ENCODE results near the gene KRT5.
"Not testable (repeated sequence)": the region's sequence is repeated elsewhere in the genome, so short reads cannot be mapped to it uniquely, and the experiment has no call there.

KRT5 gene

DNA sequence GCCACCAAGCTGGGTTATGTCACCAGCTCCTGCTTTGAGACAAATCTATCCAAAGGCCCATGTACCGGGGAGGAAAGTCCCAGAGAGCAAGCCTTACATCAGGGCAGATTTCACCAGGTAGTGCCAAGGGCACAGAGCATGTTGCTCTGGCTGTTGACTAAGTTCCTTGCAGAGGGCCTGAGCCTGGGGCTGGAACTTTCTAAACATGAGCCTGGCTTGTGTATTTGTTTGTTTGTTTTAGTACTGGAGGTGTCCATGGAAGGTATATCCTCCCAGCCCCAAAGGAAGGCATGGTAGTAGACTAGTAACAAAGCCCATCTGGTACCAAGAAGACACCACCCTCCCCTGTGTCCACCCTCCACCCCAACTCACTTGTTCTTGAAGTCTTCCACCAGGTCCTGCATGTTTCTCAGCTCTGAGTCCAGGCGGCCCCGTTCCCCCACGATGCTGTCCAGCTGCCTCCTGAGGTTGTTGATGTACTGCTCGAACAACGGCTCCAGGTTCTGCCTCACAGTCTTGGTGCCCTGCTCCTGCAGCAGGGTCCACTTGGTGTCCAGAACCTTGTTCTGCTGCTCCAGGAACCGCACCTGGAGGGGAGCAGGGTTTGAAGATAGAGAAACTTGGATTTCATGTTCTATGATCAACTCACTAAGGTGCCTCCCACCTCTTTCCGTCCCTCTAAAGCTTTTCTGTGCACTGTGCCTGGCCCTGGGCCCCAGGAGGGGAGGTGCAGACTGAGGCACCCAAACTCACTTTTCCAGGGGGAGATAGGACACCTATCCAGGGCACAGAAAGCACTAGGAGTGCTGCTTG lies 1.4 kb downstream of the KRT5 start:
- peak; percentile 26 for DNase-seq

DNA sequence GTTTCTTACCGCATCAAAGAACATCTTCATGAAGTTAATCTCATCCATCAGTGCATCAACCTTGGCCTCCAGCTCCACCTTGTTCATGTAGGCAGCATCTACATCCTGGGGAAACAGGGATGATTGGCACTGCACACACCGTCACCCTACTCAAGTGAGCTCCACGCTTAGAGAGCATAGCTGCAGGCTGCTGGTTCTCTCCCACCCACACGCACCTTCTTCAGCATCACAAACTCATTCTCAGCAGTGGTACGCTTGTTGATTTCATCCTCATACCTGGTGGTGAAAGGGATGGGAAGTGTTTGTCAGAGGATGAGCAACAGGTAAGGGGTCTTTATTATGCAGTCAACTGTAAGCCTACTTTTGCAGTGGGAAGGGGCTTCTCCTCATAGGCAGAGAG lies 2.3 kb downstream of the KRT5 start:
- no peak for DNase-seq

DNA sequence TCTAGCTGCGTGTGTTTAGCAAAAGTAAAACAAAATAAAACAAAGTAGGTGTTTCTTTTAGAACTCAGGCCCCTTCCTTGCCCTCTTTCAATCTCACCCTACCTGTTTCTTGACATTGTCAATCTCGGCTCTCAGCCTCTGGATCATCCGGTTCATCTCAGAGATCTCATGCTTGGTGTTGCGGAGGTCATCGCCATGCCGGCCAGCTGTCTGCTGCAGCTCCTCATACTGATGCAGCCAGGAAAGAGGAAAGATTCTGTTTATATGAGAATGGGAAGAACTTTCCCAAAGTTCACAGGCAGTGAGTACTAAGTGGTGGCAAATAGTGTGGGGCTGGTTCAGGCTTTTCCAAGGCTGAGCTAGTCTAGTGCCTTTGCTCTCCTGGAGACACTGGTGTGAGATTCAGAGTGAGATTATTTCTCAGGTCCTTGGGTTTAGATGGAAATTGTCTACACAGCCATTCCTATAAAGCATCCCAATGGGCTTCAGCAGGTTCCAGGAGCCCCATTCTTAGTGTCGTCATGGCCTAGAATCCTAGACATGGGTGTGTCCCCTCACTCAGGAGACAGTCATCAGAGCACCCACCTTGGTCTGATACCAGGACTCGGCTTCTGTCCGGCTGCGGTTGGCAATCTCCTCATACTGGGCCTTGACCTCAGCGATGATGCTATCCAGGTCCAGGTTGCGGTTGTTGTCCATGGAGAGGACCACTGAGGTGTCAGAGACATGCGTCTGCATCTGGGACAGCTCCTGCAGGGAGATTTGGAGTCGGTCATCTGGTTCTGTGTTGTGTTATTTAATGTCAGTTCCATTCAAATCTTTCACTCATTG lies 3.0 kb downstream of the KRT5 start:
- DNase-seq: no peak

DNA sequence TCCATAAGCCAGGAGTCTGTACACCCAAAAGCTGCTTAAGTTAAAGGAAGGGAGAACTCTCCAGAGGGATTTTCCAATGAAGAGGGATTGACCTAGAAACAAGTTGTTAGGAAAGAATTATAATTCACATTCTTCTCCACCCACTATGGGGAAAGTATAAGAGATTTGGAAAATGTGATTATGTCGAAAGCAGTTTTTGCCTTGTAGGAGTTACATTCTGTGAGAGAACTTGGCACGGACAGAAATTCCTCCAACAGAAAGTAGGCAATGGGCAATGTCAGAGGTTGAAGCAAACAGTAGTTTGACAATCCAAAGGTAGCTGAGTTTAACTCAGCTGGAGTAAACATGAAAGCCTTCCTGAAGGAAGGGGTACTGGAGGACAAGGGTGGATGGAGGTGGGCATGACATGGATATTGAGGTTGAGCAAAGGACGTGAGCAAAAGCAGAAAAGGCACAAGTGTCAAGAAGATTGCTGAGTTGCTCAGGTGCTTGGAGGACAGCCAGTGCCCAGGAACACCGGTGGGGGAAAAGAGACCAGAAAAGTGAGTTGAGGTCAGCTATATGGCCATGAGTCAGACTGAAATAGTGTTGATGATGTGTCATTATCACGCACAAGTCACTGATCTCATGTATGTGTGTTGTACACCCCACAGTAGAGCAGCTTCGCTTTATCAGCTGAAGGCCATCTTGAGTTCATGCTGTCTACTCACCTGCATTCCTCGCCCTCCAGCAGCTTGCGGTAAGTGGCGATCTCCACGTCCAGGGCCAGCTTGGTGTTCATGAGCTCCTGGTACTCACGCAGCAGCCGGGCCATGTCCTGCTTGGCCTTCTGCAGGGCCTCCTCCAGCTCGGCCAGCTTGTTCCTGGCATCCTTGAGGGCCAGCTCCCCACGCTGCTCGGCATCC lies 4.0 kb downstream of the KRT5 start:
- peak; percentile 19 for DNase-seq

DNA sequence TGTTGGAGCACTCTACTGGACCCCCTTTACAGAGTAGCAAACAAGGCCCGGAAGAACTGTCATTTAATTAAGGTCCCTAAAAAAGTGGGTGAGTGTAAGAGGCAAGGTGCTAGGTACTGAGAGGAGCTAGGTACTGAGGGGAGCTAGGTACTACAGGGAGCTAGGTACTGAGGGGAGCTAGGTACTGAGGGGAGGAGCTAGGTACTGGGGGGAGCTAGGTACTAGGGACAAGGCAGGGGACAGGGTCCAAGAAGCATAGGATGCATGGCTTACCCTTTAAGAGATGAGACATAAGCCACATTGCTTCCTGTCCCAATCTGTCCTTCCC lies 4.9 kb downstream of the KRT5 start:
- no peak for DNase-seq

DNA sequence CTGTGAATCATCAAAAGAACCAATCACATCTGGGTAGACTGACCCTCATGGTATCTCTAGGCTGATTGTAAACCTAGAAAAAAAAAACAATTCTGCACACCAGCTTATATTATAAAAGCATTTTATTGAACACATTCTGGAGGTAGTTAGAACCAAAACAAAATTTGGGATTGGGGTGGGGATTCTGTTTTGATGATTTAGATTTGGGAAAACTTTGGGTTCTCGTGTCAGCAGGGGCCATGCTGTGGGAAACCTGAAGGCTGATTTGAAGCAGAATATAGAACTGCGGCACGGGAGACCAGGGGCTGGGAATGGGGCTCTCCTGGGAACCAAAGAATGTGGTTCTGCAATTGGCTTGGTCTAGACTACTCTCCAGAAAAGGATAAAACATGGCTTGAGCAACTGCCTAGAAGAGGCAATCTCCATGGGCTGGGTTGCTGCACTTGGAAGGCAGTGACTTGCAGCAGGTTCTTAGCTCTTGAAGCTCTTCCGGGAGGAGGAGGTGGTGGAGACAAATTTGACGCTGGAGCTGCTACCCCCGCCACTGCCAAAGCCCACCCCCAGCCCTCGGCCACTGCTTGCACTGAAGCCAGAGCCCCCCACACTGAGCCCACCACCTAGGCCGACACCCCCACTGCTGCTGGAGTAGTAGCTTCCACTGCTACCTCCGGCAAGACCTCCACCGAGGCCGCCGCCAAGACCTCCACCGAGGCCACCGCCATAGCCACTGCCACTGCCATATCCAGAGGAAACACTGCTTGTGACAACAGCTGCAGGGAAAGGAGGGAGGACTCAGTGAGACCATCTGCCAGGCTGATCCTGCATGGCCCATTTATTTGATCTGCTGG lies 5.5 kb downstream of the KRT5 start:
- DNase-seq: peak; percentile 30

DNA sequence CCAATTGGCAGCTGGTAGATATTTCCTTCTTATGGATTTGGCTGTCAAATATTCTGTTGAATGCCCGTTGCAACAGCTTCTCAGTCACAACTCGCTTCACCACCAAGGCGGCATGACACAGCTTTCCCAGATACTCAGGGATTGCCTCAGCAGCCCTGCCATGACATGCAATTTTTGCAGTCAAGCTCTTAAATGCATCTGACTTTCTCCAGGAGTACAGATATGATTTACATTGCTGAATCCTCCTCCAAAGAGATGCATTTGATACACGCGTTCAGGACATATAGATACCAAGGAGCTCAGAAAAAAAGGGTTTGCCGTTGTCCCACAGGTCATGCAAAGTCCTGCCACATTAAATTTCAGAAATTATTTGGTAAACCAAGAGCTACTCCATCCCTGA lies 6.5 kb downstream of the KRT5 start:
- peak; percentile 26 for DNase-seq

DNA sequence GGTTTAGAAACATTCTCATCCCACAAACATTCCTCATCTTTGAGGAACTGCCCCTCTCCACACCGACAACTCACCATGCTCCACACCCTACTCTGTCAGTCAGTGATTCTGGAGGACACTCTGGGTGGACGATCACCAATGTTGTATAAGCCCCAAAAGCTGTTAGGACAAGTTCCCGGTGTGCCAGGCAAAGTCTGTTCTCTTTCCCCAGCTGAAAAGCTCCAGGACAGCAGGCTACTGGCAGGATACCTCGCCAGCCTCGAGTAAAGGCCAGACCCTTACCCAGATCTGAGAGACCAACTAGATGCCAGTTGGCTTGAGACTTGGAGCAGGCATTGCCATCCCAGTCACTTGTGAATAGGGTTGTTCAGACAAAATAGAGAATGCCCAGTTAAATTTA lies 12.0 kb downstream of the KRT5 start:
- no peak for DNase-seq

DNA sequence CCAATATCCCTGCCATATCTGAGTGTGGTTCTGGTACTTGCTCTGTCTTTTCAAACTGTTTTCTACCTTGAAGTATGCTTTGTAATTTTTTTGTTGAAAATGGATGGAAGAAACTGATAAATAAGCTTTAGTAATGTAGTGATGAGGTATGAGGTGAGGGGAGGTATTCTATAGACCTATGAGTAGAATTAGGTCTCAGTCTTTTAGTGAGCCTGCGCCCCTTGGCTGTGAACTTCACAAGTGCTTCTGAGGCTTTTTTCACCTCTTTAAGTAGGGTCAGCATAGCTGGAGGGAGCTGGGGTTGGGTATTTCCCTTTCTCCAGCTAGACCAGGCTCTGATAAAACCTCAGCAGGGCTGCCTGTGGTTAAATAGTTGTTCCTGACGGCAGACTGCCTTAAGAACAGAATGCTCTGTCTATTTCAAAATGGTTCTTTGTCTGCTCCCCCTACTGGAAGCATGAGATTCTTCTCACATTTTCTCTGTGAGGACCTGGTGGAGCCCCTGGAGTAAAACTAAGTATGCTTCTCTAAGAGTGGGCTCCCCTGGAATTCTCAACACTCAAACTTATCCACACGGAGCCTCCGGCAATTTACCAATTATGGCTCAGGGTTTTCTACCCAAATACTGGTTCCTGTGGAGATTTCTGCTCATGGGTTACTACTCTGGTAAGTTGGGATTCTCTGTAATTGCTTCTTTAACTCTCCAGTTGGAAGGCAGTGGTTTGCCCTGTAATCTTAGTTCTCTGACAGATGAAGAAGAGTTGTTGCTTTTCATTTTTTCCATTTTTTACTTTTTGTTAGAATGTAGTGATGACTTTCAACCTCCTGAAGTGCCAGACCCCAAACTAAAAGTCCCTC lies 13.1 kb downstream of the KRT5 start:
- no peak for DNase-seq

DNA sequence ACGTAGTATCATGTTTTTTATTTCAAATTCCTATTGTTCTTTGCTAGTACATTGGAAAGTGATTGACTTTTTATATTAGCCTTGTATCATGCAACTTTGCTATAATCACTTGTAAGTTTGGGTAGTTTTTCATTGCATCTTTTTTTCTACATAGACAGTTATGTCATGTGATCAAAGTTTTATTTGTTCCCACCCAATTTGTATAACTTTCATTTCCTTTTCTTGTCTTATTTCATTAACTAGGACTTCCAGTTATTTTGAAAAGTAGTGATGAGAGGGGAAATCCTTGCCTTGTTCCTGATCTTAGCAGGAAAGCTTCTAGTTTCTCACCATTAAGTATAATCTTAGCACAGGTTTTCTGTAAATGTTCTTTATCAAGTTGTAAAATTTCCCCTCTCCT lies 17.3 kb downstream of the KRT5 start:
- DNase-seq: no peak

DNA sequence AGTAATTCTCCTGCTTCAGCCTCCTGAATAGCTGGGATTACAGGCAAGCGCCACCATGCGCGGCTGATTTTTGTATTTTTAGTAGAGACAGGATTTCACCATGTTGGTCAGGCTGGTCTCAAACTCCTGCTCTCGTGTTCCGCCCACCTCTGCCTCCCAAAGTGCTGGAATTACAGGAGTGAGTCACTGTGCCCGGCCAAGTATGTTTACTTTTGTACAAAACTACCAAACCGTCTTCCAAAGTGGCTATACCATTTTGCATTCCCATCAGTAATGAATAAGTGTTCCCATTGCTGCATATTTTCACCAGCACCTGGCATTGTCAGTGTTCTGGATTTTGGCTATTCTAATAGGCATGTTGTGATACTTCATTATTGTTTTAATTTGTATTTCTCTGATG lies 18.7 kb downstream of the KRT5 start:
- DNase-seq: no peak

DNA sequence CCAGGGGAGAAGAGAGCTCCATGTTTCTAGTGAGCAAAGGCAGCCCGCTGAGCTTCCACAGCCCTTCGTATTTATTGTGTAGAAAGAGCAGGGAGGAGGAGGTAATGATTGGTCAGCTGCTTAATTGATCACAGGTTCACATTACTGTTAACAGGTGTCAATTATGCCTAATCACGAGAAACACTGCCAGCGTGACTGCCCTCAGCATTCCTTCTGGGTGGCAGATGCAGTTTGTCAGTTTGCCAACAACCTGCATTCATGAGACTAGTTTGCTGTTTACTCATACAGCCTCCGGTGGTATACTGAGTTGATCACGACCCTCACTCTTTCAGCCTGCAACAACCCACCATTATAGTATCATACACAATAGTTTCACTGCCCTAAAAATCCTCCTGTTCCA lies 19.6 kb downstream of the KRT5 start:
- not testable (repeated sequence) for DNase-seq

DNA sequence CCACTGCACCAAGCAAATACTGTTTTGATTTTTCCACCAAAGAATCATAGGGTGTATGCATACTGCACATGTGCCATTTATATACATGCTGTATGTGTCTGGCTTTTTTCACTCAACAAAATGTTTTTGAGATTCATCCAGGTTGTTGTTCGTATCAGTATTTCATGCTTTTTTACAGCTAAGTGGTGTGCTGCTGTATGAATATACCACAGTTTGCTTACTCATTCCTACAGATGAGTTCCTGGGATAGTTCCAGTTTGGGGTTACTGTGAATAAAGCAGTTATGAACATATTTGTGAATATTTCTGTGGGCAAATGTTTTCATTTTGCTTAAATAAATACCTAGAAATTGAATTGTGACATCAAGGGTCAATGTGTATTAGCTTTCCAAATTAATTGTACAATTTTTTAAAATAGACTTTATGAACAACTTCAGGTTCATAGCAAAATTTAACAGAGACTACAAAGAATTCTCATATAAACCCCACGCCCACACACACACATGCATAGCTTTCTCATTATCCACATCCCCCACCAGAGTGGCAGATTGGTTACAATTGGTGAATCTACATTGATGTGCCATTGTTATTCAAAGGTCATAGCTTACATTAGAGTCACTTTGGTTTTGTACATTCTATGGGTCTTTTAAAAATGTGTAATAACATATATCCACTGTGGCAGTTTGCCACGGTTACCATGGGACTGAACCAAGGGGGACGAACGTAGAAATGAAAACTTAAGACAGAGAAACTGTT lies 20.2 kb downstream of the KRT5 start:
- no peak for DNase-seq

DNA sequence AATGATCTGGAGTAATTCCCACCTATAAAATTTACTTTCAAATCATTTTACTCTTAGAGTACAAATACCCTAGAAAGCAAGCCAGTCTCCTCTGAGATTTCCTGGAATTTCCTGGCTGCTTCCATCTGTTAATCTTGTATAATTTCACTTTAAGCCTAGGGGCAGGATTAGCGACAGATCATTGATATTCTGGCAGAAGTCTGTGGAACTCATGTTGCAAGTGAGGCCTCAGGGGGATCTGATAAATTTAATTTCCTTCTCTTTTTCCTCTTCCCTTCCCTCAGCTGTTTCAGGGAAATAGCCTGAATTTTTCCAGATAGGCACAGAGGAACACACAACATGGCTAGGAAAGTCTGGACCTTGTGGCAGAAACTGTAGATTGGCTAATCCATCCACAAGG lies 21.2 kb downstream of the KRT5 start:
- DNase-seq: no peak

DNA sequence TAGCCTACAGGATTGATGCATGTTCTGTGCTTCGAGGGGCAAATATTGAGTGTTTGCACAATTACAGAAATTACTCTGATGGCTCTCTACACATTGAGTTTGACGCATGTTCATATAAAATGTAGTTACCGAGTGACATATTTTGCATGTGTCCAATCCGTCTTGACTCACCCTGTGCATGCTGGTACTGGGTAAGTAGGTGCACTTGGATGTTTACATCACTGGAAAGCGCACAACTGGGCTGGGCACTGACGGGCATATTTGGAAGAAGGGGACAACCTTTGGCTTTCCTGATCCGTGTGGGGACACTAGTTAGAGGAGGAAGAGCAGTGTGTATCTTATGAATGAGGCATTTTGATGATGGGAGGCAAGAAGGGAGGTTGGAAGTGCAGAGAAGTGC lies 22.2 kb downstream of the KRT5 start:
- no peak for DNase-seq

DNA sequence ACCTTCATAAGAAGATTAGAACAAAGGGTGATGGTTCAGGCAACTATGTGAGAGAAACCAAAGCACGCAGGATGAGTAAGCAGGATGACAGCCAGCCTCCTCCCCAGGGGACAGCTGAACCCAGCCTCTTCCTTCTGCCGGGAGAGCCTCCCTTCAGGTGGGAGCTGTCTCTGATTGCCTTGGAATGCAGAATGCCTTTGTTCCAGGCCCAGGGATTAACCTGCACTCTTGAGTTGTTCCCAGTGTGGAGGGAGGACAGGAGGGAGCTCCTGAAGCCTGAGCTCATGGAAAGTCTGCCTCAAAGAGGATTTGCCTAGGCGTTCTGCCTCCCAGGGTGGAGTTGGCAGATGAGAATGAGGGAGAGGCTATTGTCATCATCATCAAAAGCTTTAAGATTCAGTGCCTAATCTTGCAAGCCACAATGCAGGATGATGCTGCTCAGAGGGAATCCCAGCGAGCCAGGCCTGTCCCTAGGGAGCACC lies 23.6 kb downstream of the KRT5 start:
- no peak for DNase-seq

DNA sequence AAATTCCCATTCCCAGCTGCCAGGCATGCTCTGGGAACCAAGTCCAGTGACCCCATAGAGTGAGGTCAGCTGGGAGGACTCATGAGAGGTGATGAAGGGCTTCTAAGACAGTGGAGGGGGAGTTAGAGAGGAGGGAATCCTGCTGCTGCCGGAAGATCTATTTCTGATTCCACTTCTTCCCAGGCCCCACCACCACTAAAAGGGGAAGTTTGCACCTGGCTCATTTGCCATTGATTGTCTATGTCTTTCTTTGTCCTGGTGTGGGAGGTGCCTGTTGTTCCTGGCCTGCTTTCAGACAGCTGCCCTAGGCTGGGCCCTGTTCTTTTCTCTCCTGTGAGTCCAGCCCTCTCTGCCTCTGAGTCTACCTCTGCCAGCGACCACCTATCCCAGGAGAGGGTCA lies 24.1 kb downstream of the KRT5 start:
- no peak for DNase-seq

DNA sequence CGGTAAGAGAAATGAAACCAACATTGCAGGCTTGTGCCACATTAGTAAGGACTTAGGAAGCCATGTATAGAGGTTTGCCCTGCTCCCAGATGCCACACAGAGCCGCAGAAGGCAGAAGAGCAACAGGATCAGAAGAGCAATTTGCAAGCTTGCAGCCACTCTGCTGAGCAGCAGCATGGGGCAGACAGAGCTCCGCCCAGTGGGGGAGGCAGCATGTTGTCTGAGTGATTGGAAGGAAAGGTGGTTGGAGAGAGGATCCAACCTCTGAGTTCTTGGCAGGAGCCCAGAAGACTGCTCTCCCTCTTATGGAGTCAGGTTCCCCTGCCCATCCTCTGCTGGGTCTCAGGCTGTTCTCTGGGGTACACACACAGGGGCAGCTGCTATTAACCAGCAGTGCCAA lies 24.8 kb downstream of the KRT5 start:
- DNase-seq: no peak

DNA sequence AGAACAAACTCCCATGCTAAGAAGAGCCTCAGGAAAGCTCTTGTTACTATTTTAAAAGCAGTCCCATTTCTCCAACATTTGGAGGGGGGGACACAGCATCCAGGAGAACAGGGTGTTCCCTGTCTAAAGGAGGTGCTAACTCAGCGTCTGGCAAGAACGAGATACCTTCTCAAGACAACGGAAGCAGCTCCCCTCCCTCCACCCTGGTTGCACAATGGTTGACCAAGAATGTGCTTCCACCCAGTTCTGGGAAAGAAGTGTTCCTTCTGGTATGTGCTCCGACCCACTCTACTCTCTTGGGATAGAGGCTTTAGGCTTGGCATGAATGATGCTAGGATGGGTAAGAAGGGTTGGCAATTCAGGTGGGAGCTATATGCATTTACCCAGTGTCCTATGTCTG lies 25.7 kb downstream of the KRT5 start:
- DNase-seq: no peak

DNA sequence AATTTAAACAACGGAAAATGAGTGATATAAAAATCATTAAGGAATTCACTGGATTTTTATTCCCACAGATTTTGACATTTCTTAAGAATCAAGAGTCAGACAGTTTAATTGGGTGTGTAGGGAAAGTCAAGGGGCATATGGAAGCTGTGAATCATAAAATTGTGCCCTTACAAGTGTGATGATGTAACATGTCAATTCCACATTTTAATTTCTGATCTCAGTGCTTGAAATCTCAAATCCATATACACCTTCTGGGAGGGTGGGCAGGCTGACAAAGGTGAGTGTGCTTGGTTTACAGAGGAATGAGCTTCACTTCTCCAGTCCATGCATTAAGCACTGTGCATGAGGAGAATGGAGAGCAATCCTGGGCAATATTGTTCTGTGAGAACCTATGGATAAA lies 26.1 kb downstream of the KRT5 start:
- no peak for DNase-seq

DNA sequence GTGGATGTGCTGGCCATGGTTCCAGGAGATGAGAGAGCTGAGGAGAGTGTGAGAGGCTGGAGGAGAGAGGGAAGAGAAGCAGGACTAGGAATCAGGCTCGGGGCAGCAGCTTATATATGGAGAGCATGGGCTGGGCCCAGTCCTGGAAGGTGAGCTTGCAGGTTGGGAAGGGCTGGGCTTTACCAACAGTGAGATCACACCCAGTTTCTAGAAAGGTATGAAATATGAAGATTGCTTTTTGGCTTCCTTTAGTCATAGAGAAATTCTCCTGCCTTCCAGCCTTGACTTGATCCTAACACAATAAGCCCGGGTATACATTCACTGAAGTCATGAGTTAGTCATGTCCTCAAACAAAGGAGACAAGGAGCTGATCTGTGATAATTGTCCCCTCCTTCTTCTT lies 27.0 kb downstream of the KRT5 start, which contains the start of gene KRT6A:
Gene KRT6A, minus strand, starts transcription at position 86 of the 400 bp plus-strand sequence. Its CDS starts 69 bp downstream, at position 17.
- no peak for DNase-seq

All from activated CD8-positive, alpha-beta memory T cell treated with anti-CD3 and anti-CD28 coated beads for 24 hours (primary cell).